Measurements from ENCODE around the gene PRR12.
A peak's percentile ranks its signal among the peaks of the same experiment; 100 is the strongest.

The PRR12 gene

GRCh38 chr19:49590971-49591730 lies at the start of gene PRR12:
PRR12 (plus strand) TSS chr19:49591182; CDS start chr19:49591655, 473 bp downstream.
- DNase-seq (ENCODE audit: low read depth in 2 of 2), result peak; percentile 49

- no peak for DNase-seq (ENCODE audit: low read depth in 2 of 2)
These were observed 49.1 kb upstream of the PRR12 start for GRCh38 chr19:49541914-49542313.

GRCh38 chr19:49542446-49542845 lies 48.5 kb upstream of the PRR12 start:
- DNase-seq (ENCODE audit: low read depth in 2 of 2), result no peak

- no peak for DNase-seq (ENCODE audit: low read depth in 2 of 2)
These were observed 48.0 kb upstream of the PRR12 start for GRCh38 chr19:49543032-49543431.

DNA sequence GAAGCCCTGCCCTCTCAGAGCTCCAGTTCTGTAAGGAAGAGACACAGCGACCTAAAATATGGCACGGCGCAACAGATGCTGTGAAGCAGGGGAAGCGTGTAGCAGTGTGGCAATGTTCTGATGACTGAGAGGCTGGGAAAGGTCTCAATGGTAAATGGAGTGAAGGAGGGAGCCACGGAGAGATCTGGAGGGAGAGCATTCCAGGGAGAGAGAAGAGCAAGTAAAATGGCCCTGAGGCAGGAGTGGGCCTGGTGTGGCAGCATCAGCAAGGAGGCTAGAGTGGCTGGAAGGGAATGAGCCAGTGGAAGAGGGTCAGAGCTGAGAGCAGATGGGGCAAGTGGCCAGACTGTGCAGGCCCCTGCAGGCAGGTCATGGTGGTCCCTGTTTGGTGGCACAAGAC lies 46.8 kb upstream of the PRR12 start:
- no peak for DNase-seq (ENCODE audit: low read depth in 2 of 2)

GRCh38 chr19:49546825-49547565 lies 44.0 kb upstream of the PRR12 start:
- peak in 1 of 2 donors; percentile 62 for DNase-seq (ENCODE audit: low read depth in 2 of 2)

DNA sequence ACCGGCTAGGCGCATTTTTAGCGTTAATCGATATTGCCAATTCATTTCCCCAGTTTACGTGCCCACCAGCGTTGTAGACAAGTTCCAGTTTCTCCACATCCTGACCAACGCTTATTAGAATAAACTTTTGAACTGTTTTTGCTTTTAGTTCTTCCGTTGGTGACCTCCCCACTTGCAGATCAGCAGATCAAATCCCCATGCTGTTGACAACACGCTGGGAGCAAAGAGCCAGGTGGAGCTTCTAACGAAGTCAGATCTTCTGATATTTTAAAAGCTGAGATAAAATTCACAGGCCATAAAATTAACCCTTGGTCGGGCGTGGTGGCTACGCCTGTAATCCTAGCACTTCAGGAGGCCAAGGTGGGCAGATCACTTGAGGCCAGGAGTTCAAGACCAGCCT lies 41.9 kb upstream of the PRR12 start:
- no peak for DNase-seq (ENCODE audit: low read depth in 2 of 2)

GRCh38 chr19:49551531-49551930 lies 39.5 kb upstream of the PRR12 start:
- no peak for DNase-seq (ENCODE audit: low read depth in 2 of 2)

GRCh38 chr19:49552749-49553148 lies 38.2 kb upstream of the PRR12 start:
- DNase-seq (ENCODE audit: low read depth in 2 of 2), result no peak

DNA sequence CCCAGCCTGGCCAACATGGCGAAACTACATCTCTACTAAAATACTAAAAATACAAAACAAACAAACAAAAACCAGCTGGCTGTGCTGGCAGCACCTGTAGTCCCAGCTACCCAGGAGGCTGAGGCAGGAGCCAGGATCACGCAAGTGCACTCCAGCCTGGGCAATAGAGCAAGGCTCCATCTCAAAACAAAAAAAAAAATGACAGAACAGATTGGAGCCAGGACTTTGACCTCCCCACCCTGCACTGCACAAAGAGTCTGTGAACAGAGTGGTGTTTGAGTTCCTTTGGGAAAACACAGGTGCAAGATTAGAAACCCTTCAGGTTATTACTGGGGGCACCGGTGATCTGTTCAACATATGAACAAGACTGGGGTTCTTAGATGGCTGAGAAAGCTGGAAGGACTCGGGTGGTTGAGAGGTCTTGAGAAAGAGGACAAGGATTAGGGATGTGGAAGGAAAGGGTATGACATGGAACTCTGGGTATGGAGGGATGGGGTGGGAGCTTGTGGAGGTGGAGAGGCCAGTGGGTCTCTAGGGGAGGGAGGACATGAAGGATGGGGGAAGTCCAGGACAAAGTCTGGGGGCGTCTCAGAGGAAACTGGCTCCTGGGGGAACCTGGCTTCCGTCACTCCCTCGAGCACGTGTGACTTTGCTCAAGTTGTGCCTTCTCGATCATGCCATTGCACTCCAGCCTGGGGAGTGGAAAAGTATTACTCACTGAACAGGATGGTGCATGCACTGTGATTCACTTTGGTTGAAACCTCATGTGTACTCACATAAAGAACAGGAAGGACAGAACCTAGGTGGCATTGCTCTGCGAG lies 37.3 kb upstream of the PRR12 start:
- DNase-seq (ENCODE audit: low read depth in 2 of 2), result peak in 1 of 2 donors; percentile 50

- DNase-seq (ENCODE audit: low read depth in 2 of 2), result no peak
These were observed 36.2 kb upstream of the PRR12 start for GRCh38 chr19:49554701-49555181.

DNA sequence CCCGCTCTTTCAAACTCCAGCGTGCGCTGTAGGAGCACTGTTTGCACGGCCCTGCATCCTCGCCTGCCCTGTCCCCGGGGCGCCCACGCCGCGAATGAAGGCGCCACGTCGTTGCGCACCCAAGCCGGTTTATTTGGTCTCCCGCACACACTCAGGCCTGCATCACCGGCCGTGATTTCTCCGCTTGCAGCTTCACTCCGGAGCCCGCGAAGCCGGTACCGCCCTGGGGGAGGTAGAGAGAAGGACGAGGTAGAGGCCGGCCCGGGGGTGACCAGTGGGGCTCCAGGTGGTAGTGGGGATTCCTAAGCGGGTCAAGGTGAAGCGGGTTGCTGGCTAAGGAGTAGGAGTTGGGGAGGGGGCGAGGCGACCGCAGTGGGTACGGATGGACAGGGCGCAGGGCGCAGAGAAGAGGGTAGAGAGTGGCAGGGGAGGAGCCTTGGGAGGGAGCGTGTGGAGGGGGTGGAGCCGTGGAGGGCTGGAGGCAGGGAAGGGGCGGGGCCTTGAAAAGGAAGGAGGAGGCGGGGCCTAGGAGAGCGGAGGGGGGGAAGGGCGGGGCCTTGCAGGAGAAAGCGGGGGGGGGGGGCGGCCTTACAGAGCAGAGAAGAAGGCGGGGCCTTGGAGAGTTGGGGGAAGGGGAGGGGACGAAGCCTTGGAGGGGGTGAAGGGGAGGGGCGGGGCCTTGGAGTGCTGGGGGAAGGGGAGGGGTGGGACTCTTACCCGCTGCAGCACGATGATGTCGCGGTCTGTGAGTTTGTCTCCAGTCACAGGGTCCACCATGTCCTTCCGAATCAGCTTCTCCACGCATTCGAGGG lies 35.2 kb upstream of the PRR12 start:
- DNase-seq (ENCODE audit: low read depth in 2 of 2), result peak; percentile 67 to 82

- no peak for DNase-seq (ENCODE audit: low read depth in 2 of 2)
These were observed 34.3 kb upstream of the PRR12 start for GRCh38 chr19:49556412-49557398.

DNA sequence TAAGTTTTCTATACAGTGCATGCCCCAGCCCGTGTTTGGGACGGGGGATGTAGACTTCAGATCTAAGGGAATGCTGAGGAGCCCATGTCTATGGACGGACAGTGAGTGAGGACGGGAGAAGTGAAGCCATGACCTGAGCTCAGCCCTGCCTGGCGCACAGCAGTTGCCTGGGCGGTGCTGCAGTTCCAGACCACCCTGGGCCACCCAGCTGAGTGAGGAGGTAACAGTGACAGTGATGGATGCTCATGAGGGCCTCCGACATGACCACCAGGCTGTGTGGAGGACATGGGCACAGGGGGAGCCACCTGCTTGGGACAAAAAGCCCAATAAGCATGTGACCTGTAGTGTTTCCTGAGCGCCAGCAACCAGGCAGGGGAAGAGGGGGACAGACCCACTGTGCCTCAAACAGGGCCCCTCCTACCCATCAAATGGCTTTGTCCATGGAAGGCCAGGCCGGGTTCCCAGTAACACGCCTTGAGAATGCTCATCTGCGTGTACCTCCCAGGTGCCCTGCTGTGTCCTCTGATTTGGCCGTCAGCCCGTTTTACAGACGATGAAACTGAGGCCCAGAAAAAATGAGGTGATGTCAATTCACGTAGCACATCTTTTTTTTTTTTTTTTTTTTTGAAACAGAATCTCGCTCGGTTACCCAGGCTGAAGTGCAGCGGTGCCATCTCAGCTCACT lies 33.2 kb upstream of the PRR12 start:
- no peak for DNase-seq (ENCODE audit: low read depth in 2 of 2)

GRCh38 chr19:49558591-49558990 lies 32.4 kb upstream of the PRR12 start:
- no peak for DNase-seq (ENCODE audit: low read depth in 2 of 2)

DNA sequence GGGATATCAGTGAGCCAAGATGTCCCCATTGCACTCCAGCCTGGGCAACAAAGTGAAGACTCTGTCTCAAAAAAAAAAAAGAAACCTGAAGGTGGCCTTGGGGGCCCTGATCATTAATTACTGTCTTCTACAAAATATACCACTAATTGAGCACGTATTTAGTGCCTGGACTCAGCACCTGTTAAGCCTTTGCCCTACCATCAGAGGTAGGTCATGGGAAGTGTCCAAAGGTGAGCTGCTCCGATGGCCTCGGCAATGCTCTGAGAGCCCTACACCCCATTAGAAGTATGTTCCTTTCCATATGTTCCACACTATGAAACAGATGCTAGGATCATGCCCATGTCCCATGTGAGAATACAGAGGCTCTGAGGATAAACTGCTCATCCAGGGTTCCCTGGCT lies 31.5 kb upstream of the PRR12 start:
- no peak for DNase-seq (ENCODE audit: low read depth in 2 of 2)

- DNase-seq (ENCODE audit: low read depth in 2 of 2), result no peak
These were observed 31.1 kb upstream of the PRR12 start for GRCh38 chr19:49559928-49560327.

- DNase-seq (ENCODE audit: low read depth in 2 of 2), result no peak
These were observed 30.6 kb upstream of the PRR12 start for GRCh38 chr19:49560358-49560900.

DNA sequence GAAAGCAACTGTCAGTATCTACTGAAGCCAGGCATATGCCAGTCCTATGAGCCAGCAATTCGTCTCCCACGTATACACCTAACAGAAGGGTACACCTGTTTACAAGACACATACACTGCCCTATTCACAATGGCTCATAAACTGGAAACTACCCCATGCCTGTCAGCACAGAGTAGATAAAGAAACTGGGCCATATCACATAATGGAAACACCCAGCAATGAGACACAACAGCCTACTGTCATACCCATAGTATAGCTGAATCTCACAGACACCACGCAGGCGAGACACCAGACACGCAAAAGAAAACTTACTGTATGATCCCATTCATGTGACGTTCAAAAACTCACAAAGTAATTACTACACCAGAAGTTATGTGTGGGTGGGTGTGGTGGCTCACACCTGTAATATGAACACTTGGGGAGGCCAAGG lies 26.4 kb upstream of the PRR12 start:
- no peak for DNase-seq (ENCODE audit: low read depth in 2 of 2)

Measured in stimulated activated CD4-positive, alpha-beta T cell treated with anti-CD3 and anti-CD28 coated beads, Interleukin-15, amount 100 ng/mL, for 48 hours (primary cell).